Urothelium cell line (cell line): ENCODE measurements around the gene EHD3.

Experiments used
- DNase-seq: peaks from one replicate; pipeline ENCODE4 v3.0.0; 2011; ENCODE audit warnings: low spot score, mixed read lengths
- FAIRE-seq: peaks from 2 replicates; lab custom pipeline; 2011; peaks lifted over from hg19 to GRCh38; lab: Jason Lieb, UNC

Gene EHD3

GRCh38 chr2:31253356-31254131 lies 19.6 kb downstream of the EHD3 start:
- FAIRE-seq (no peak), DNase-seq (no peak)

GRCh38 chr2:31254237-31255203 lies 20.6 kb downstream of the EHD3 start:
- no peak for DNase-seq
- no peak for FAIRE-seq

DNA sequence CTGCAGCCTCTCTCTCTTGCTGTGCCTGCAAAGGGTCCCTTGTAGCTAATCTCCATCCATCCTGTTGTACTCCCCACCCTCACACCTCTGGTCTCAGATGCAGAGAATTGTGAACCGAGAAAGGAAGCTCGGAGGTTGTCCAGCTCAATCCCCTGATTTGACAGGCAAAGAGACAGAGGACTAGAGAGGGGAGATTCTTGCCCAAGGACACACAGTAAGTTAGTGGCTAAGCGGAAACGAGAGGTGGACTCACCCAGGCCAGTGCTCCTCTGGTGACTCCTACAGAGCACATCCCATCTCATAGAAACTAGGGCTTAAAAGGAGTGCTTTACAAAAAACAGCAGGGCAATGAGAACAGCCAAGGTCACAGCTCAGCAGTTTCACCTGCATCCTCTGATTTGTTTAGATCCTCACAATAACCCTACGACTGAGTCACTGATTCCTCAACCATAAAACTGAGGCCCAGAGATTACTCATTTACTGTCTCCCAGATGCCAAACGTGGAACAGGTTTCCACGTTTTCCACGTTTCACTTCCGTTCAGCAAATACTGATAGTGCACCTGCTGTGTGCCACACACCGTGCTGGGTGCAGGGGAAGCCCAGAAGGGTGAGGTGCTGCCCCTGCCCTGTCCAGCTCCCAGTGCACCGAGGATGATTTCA lies 22.1 kb downstream of the EHD3 start:
- FAIRE-seq (peak; percentile 5), DNase-seq (no peak)

DNA sequence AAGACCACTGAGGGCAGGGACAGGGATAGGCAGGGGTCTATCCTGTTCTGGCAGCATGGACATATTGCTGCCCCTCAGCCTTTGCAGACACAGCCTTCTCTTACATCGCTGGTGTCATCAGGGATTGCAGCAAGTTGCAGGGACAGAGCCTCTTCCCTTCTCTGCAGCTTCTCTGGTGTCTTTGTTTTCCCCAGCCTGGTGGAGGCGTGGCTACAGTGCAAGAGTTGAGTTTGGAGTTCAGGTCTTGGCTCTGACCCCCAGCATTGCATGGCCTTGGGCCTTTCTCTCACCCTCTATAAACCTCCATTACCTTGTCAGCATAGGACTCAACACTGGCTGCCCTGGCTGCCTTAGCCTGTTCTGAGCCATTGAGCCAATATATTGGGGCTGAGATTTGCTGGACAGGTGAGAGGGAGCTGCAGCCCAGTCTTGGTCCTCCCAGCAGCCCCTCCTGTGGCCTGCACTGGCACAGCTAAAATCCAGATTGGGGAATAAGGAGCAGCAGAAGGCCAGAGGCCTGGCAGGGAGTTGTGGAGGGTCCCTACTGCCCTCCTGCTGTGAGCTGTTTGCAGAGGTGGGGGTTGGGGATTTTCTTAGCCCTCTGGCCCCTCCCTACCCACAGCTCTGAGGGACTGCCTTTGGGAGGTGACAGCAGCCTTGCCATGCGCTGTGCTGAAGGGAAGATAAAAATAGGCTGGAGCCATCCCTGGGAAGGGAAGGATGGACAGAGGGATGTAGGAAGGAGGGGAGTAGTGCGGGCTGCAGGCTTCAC lies 22.8 kb downstream of the EHD3 start:
- no peak for FAIRE-seq

GRCh38 chr2:31258351-31258750 lies 24.4 kb downstream of the EHD3 start:
- FAIRE-seq (no peak), DNase-seq (no peak)

More for the DNA sequence above, 22.8 kb downstream of the EHD3 start:
- DNase-seq = no peak

DNA sequence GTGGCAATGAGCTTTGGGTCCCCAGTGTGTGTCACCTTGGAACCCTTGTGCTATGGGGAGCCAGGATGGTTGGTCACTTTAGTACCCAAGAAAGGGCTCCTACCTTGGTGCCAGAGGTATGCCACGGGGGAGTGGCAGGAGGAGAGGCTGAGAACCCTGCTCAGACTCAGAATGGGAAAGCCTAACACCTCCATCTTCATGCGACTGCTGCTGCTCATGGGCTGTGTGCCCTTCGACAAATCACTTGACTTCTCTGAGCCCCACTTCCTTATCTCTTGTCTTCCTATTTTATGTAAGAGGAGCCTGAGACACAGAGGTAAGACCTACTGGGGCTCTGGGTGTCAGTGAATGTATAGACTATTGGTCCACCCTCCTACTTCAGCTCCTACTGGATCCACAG lies 25.1 kb downstream of the EHD3 start:
- no peak for DNase-seq
- no peak for FAIRE-seq

GRCh38 chr2:31260870-31261269 lies 26.9 kb downstream of the EHD3 start:
- no peak for DNase-seq

GRCh38 chr2:31263636-31264190 lies 29.8 kb downstream of the EHD3 start:
- no peak for DNase-seq
- peak; percentile 55 for FAIRE-seq

More at GRCh38 chr2:31260870-31261269, 26.9 kb downstream of the EHD3 start:
- FAIRE-seq = no peak

DNA sequence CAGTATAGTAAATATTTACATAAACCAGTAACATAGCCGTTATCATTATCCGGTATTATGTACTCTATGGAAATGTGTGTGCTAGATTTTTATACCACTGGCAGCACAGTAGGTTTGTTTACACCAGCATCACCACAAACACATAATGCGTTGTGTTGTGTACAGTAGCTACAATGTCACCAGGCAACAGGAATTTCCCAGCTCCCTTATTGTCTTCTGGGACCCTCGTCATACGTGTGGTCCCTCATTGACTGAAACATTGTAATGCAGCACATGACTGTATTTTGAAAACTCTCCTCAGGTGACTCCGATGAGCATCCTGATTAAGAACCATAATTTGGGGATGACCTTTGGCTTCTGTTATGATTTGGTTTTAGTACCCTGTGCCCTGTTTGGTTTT lies 31.3 kb downstream of the EHD3 start:
- DNase-seq (no peak), FAIRE-seq (no peak)

GRCh38 chr2:31266804-31267203 lies 32.9 kb downstream of the EHD3 start:
- DNase-seq (no peak), FAIRE-seq (no peak)

DNA sequence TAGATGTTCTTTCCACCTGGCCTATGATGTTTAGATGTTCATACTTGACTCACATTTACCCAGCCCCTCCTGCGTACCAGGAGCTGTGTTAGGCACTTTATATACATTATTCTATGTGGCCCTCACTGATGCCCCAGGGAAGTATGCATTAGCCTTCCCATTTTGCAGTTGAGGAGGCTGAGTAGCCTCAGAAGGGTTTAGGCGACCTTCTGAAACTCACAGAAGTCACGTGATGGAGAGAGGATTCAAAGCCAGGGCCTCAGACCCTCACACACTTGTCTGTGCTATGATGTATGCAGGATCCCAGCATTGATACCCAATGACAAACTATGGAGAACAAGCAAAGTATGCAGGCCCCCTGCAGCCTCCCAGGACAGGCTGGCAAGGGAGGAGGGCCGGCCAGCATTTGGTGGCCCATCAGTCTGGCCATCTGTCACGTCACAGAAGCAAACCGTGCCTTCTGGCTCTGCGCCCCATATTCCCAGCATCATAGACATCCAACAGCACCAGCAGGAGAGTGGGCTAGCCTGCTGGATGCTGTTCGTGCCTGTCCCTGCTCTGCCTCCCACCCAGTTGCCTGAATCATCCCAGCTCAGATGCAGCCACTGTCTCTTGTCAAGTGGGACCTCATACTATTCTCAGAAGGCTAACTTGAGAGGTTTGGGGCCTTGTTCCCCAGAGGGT lies 33.6 kb downstream of the EHD3 start:
- FAIRE-seq = peak; percentile 17
- no peak for DNase-seq

DNA sequence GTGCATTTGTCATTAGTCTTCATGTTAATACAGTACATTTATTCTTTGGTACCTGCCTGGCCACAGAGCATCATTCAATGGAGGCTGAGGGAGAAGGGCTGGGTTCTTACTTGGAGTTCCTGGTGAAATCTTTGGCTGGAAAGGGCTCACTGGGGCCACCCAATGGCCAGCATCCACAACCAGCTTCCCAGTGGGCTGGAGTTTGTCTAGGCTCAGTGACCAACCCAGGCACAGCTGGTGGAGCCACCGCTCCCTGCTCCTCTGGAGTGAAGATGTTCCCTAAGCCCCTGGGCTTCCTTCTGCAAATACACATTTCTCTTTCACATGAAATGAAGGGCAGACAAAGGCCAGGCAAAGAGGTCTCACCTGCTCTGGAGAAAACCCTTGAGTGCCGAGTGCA lies 34.4 kb downstream of the EHD3 start:
- DNase-seq (no peak), FAIRE-seq (no peak)

GRCh38 chr2:31269087-31269486 lies 35.1 kb downstream of the EHD3 start:
- DNase-seq = no peak

GRCh38 chr2:31270131-31270530 lies 36.2 kb downstream of the EHD3 start:
- DNase-seq = no peak
- FAIRE-seq = no peak

More at GRCh38 chr2:31269087-31269486, 35.1 kb downstream of the EHD3 start:
- no peak for FAIRE-seq

DNA sequence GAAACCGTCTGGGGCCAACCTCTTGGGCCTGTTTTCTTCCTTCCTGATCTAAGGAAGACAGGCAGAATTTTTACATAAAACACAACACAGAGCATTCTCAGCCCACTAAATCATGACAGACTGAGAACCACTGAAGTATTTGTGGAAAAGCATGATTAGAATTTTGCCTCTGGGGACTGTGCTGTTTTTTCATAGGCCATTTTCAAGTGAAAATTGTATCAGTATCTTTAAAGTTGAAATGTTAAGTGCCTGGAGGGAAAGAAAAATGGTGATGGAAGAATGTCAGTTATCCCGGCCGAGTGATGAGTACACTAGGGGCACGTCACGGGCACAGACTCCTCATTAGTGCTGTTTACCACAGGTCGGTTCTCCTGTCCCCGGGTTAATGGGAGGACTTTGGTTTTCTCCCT lies 36.9 kb downstream of the EHD3 start:
- FAIRE-seq (no peak), DNase-seq (no peak)

GRCh38 chr2:31271851-31272267 lies 37.9 kb downstream of the EHD3 start:
- DNase-seq = no peak
- no peak for FAIRE-seq

GRCh38 chr2:31274401-31275075 lies 40.6 kb downstream of the EHD3 start:
- no peak for FAIRE-seq
- no peak for DNase-seq

DNA sequence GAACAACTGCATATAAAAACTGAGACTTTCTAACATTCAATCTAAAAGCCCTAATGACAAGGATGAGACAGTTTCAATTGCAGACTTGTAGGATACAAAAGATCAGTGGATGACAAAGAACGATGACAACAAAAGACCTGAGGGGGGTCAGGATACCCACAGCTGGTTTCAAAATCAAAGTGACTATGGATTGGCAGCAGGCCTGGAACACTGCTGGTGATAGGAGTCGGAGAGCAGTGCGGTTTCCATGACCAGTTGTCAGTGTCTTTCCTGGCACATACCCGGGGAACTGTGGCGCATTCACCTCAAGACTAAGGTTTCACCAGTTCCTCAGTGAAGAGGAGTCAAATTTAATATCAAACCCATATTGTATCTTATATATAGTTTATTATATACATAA lies 42.0 kb downstream of the EHD3 start:
- DNase-seq (no peak), FAIRE-seq (no peak)

DNA sequence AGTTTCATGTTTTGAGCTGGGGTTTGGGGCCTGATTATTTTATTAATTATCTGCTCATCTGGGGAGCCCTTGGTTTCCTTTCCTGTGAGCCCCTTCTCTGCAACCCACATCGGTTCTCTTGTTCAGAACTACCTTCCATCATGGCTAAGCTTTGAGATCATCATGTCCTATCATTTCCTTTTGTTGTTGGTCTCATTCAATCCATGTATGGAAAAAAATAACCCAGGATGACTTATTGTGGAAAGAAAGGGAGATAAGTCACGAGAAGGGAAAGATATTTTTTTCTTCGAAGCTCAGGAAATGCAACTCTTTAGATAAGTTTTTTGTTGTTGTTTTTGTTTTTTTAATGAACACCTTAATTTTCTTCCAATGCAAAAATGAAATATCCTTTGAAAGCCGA lies 43.7 kb downstream of the EHD3 start:
- DNase-seq (no peak), FAIRE-seq (no peak)
